ENCODE data around the gene ADAM12.

DNA sequence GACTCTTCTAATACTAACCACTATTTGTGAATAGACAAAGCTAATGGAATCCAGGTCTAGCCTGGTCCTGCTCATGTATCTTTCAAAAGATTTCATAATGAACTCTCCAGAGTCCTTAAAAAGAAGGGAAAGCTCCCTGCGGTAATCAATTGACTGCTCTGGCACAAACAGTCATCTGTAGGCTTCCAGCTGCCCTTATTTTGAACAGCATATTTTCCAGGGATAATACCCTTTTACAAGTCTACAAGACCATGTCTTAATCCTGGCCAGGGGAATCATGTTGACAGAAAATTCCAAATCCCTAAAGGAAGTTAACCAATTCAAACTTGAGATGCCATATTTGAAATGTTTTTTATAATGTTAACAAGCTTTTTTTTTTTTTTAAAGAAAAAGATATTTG, 34.6 kb downstream of the ADAM12 start:
- TF ChIP-seq RARB (CRISPR knock-in tag; IDR thresholded peaks at IDR 0.05) (no peak), ZFP3 (CRISPR knock-in tag; IDR thresholded peaks at IDR 0.05) (no peak), PPARA (CRISPR knock-in tag; IDR thresholded peaks at IDR 0.05; ENCODE audit: borderline replicate concordance) (no peak)
